Hematopoietic multipotent progenitor cell treated with erythropoietin and hydrocortisone succinate and interleukin-3 and kit ligand, for 4 days (in vitro differentiated cells): ENCODE data around the gene CHRNA4.
"Not testable (repeated sequence)": the region's sequence is repeated elsewhere in the genome, so short reads cannot be mapped to it uniquely, and the experiment has no call there.

Source experiments
- DNase-seq: peaks from one replicate; pipeline ENCODE4 v3.0.0-alpha.2; 2015

Gene CHRNA4

DNA sequence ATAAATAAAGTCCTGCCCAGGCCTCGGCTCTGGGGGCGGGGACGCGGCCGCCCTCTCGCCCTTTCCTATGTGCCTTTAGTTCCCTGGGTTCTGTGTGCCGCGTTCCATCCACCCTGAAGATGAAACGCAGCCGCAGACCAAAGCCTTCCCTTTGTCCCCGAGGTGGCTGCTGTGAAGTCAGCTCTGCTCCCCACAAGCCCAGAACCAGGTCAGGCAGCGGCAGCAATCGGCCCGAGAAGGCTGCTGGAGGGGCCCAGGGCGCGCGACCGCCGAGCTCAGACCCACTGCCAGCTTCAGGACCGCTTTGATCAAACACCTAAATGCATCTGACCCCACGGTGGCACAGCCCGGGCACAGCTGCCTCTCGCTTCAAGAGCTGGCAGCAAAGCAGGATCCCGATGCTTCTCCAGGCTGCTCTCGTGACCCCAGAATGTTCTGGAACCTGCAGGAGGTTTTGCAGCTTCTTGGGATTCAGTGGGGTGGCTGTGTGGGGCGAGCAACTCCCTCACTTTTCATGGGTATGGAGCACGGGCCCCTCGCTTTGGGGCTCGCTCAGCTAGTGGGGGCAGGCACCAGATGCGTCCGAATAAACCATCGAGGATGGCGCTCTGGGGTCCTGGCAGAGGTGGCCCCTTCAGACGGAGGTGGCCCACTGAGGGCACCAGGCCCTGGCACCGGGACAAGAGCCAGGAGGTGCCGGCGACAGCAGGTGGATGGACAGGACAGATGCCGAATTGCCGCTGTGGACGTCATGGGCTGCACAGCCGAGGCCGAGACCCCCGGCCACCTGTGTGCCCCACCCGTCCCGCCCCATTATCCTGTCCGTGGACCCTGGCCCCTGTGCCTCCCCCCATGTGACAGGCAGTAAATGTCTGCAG, 13.0 kb downstream of the CHRNA4 start:
- DNase-seq: no peak

DNA sequence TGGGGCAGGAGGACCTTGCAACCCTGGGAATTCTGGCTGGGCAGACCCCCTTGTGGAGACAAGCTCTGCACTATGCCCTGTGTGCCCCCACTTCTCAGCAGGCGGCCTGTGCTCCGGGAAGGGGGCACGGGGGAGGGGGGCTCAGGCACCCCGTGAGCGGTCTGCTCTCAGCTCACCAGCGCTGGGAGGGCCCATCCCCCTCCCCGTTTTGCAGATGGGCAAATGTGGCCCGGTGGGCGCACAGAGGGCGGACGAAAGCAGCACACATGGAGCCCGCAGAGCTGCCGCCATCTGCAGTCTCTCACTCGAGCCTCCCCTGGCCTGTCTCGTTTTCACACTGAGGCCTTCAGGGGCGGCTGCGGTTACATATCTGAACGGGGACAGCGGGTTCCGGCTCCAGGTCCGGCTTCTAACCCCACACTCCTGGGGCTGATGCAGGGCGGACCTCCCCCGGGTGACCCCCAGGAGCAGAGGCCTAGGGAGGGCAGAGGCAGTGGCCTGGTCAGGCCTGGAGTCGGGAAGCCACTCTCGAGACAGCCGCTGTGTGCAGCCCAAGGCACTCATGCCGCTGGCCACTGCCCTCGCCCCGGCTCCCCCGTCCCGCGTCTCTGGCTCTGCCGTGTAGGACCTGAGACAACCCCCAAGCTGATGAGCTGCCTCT, 13.9 kb downstream of the CHRNA4 start:
- no peak for DNase-seq

DNA sequence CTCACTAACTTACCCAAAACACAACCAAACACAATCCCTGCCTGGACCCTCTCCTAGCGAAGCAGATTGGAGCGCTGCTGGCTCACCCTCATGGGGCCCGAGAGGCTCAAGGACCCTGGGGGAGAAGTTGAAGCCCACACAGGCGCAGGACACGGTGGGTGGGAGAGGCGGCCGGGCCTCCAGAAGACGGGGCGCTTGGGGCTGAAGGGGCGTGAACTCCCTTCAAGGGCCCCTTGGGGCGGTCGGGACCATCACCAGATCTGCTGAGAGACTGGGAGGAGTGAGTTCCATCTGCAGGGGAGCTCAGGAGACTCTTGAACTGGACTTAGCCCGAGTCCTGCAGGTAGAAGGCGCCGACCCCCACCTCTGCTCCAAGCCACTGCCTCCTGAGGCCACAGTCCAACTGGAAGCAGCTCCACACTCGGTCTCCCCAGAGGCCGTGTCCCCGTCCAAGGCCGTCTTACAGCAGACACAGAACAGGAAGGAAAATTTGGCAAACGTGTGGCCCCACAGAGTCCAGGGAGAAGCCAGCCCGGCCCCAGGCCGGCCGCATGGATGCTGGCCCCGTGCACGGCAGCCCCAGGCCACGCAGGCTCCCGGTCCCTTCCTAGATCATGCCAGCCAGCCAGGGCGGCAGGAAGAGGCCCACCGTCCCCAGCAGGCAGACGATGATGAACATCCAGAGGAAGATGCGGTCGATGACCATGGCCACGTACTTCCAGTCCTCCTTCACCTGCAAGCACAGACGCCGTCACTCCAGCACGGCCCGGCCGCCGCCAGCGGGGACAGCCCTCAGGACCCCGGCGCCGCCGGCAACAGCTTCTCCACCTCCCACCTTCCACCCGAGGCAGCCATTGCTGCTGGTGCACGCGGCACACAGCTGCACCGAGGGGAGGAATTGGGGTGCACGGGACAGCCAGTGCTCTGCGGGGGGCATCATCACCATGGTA, 14.7 kb downstream of the CHRNA4 start:
- no peak for DNase-seq

DNA sequence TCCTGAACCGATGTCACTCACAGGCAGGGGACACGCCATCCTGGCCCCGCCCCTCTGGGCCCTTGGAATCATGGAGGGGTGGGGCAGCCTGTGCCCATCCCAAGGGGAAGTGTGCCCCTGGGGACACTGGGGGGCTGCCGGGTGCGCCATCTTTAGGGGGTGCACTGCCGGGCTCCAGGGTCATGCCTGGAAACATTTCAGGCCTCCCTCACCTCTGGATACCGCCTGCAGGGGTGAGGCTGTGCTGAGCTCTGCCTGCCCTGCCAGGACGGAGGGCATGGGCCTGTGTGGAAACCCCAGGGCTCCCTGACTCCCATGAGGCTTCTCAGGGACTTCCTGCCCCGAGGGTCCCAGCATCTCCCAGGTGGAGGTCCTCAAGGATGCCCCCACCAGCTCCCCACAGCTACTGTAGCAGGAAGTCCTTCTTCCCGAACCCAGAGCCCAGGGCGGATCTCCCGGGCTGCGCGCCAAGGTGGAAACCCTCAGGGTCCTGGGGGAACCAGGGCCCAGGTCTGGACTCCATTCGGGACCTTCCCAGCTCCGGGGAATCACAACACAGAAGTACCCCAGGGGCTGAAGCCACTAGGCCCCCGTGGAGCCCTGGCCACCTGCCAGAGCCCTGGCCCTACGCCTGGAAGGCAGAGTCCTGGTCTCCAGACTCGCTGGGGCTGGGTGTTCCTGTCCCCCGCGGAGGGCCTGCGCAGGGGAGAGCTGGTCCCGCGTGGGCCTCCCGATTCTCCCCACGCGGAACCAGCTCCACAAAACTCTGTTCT, 15.6 kb downstream of the CHRNA4 start:
- no peak for DNase-seq

DNA sequence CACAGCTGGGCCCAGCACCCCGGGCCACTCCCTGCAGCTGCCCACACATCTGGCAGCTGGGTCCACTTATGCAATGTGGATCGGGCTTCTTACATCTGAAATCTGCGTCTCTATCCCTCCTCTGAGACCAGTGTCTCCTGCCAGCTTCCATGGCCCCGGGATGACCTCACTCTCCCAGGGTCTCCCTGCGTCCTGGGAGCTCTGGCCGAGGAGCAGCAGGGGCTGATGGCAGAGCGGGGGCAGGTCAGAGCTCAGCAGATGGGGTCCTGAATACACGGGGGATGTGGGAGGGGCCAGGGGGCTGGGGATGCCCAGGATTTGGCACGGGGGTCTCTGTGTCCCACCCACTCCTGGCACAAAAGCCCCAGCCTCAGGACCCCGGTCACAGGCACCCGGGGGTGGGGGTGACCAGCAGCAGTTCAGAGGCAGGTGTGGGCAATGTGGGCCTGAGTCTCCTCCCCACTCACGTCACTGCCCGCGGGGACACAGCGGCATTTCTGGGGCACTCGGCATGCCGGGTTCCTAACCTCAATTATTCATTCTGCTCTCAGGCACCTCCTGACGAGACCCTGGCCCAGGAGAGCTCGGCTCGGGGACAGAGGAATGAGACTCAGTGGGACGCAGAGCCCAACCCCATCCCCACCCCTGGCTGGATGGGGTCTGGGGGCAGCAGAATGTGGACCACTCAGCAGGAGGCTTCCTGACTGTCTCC, 16.4 kb downstream of the CHRNA4 start:
- DNase-seq: no peak

DNA sequence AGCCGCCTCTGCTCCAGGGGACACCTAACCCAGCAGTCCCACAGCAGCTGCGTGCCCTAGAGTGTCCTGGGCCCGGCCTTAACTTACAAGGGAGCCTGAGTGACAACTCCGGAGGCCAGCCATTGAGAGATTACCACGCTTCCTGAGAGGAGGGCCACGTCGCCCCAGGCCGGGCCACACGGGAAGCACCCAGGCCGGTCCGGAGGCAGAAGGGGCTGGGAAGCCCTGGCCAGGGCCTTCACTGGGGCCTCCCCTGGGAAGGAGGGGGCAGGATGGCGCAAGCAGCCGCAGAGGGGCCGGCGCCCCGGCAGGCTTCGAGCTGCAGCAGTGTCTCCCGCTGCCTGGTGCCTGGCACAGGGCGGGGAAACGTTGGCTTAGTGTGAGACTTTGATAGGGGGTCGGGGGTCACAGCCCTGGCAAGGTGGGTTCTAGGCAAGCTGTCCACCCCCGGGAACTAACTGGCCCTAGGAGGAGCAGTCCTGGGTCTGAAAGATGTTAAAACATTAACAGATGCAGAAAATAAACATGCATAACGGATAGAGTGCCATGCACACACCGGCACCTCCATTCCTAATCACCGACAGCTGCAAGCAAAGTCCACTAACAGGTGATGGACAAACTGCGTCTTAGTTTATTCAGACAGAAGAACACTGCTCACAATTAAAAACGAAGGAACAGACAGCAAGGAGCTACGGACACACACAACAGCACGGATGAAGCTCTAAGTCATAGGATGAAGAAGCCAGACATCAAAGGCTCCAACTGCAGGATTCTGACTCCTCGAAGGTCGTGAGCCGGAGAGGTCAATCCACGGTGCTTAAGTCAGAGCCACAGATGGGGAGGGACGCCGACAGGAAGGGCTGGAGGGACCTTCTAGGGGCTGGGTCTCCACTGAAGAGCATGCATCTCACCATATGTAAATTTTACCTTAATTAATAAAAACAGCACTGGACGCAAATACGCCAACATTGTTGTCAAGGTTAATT, 17.4 kb downstream of the CHRNA4 start:
- DNase-seq: no peak

DNA sequence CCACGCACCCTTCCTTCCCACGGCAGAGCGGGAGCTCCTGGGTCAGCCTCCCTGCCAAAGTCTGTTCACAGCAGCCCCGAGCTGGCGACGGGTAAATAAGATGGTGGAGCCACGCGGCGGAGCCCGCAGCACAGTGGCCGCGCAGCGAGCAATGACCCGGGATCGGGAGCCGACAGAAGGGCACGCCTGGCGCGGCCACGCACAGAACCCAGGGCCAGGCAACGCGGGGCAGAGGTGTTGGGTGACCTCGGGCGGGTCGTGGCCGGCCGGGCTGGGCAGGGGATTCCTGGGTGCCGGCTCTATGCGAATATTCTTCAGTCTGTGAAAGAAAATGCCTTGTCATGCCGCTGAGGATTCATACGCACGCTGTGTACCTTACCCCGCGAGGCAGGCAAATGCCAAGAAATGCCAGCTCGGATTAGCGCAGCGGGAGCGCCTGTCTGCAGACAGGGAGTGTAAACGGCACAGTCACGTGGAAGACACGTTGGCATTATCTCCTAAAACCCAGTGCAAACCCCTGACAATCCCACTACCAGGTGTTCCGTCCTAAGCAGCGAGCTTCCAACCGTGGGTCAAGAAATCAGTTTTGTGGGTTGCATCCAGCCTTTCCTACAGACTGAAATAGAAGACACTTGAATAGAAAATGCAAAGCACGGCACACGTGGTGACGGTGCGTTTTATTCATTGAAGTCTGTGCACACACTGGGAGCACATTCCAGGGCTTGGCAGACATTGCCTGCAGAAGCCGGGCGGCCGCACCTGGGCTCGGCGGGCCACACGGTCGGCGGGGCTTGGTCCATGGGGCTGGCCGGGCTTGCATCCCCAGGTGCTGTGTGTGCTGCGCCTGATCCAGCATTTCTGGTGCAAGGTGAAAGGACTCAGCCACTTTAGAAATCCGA, 18.3 kb downstream of the CHRNA4 start:
- DNase-seq: no peak

DNA sequence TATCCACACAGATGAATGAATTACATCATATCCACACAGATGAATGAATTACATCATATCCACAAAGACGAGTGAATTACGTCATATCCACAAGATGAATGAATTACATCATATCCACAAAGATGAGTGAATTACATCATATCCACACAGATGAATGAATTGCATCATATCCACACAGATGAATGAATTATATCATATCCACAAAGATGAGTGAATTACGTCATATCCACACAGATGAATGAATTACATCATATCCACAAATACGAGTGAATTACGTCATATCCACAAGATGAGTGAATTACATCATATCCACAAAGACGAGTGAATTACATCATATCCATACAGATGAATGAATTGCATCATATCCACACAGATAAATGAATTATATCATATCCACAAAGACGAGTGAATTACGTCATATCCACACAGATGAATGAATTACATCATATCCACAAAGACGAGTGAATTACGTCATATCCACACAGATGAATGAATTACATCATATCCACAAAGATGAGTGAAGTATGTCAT, 20.9 kb downstream of the CHRNA4 start:
- DNase-seq: not testable (repeated sequence)

DNA sequence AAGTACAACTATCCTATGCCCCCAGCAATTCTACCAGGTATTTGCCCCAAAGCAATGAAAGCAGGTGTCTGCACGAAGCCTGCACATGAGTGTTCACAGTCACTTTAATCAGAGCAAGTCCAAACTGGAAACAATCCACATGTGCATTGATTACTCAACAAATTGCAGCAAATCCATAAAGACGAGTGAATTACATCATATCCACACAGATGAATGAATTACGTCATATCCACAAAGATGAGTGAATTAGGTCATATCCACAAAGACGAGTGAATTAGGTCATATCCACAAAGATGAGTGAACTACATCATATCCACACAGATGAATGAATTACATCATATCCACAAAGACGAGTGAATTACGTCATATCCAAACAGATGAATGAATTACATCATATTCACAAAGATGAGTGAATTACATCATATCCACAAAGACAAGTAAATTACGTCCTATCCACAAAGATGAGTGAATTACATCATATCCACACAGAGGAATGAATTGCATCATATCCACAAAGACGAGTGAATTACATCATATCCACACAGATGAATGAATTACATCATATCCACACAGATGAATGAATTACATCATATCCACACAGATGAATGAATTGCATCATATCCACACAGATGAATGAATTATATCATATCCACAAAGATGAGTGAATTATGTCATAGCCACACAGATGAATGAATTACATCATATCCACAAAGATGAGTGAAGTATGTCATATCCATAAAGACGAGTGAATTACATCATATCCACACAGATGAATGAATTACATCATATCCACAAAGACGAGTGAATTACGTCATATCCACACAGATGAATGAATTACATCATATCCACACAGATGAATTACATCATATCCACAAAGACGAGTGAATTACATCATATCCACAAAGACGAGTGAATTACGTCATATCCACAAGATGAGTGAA, 21.7 kb downstream of the CHRNA4 start:
- not testable (repeated sequence) for DNase-seq

DNA sequence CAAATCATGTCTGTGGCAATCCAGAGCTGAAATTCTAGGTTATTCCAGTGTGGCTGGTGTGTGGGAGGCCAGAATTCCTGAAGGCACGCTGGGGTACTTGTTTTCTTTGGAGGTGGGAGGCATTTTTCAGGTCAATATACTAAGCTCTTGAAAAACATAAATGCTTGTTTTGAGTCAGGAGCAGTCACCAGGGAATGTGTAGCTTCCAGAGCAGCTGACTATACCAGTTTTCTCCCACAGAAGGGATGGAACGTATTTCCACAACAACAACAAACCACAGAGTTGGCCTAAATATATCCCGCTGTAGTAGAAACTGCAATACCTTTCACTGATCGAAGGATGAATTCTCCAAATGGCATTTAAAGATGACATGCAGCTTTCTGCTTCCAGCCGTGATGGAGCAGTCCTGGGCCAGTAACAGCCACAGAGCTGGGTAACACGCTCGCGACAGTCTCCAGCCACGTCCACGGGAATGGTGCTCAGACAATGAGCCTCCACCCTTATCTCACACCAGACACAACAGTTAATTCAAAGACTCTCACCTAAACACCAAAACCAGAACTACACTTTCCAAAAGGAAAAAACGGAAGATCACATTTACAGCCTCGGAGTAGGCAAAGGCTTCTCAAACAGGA, 23.2 kb downstream of the CHRNA4 start:
- no peak for DNase-seq

DNA sequence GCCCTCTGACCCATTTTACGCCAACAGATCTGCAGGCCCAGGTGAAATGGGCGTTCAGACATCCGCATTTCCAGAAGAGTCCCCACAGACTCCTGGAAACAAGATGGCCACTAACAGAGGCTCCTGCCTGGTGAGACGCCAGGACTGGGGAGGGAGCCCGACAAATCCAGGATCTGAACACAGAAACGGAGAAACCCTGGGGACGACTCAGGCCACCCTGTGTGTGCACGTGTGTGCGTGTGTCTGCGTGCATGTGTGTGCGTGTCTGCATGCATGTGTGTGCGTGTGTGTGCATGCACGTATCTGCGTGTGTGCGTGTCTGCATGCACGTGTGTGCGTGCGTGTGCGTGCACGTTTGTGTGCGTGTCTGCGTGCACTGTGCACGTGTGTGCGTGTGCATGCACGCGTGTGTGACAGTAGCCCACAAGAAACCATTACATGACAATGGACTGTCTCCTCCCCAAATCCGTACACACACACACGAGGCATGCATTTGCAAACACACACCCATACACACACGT, 24.9 kb downstream of the CHRNA4 start:
- DNase-seq: no peak

DNA sequence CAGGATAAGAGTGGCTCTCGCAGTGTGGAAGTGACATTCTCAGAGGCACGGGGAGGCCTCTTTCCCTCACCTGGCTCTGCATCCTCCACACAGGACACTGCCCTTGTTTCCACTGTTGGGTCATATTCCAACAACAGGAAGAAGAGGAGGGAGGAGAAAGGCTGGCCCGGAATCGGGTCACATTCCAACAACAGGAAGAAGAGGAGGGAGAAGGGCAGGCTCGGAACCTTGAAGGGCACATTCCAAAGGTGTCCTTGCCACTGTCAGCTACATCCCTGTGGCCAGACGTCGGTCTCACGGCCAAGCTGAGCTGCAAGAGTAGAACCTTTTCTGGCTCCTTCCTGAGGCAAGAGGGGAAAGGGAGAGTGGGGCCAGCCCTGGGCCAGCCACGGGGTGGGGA, 25.4 kb downstream of the CHRNA4 start:
- no peak for DNase-seq

DNA sequence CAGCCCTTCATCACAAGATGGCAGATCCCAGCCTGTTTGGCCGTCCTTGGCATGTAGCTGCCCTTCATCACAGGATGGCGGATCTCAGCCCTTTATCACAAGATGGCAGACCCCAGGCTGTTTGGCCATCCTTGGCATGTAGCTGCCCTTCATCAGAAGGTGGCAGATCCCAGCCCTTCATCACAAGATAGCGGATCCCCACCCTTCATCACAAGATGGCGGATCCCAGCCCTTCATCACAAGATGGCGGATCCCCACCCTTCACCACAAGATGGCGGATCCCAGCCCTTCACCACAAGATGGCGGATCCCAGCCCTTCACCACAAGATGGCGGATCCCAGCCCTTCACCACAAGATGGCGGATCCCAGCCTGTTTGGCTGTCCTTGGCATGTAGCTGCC, 26.1 kb downstream of the CHRNA4 start:
- DNase-seq: not testable (repeated sequence)

DNA sequence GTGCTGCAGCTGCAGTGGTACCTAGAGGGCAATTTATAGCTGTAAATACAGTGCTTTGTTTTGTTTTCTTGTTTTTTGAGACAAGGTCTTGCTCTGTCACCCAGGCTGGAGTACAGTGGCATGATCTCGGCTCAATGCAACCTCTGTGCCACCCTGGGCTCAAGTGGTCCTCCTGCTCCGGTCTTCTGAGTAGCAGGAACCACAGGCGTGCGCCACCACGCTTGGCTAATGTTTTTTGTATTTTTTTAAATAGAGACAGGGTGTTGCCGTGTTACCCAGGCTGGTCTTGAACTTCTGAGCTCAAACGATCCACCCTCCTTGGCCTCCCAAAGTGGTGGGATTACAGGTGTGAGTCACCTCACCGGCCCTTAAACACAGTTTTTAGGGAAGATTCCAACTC, 26.8 kb downstream of the CHRNA4 start:
- no peak for DNase-seq

DNA sequence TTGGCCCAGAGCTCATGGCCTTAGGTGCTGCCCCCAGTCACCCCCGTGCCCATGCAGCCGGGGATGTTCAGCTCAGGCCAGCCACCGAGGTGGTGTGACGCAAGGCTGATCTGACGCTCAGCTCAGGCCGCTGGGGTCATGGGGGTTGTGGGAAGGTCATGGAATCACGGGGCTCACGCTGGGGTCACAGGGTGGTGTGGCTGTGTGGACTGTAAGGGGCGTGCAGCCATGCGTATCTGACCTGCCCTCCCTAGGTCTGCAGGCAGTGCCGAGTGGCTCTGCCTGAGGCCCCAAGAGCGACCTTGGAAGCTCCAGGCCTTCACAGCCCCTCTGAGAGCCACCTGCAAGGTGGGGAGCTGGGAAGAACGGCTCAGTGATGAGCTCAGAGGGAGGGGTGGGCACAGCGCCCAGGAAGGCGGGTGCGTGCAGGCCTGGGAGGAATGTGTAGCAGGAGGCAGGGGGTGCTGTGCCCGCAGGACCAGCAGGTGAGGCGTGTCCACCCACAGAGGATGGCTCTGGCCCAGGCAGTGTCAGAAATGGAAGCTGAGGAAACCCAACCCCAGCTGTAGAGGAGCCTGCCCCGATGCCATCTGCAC, 27.8 kb downstream of the CHRNA4 start:
- DNase-seq: no peak

DNA sequence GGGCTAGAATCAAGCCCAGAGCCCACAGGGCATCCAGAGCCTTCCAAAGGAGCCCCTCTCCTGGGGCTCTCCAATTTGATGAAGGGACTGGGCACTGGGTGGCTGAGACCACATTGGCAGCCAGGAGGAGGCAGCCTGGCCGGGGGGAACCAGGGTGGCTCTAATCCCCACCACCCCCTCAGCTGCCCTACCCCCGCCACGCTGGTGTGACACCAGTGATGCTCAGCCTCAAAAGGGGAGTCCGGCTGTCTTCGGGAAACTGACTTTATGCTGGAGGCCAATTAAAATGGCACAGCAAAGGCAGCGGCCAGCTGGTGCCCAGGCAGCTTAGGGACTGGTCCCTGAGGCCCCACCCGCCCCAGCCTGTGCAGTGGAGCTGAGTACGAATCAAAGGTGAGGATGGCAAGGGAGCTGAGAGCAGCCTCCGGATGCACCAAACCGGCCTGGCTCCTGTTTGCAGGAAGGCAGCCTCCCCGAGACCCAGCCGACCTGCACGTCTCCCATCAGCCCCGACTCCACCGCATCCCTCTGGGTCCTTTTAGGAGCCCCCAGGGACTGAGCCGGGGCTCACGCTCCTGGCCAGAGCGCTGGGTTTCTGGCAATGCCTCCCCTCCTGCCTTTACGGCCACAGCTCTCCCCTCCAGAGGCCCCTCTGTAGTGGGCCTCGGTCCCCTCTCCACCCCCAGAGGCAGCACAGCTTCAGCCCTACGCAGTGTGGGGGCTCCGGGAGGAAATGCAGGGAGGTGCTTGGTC, 28.5 kb downstream of the CHRNA4 start:
- no peak for DNase-seq
